ENCODE results near the gene MSI2.

- TF ChIP-seq CTCF (conservative IDR thresholded peaks at IDR 0.05; ENCODE audit: low read length) (no peak), EZH2phosphoT487 (IDR thresholded peaks at IDR 0.05; ENCODE audit: borderline replicate concordance) (no peak)
Measured at GRCh38 chr17:57283203-57283971, 27.1 kb downstream of the MSI2 start.
